Inflammatory macrophage treated with lipopolysaccharide for 1 hour (primary cell): ENCODE measurements around the gene TUT7.

ENCODE experiments used
- DNase-seq, 2 donors: peaks; one replicate each; pipeline ENCODE4 v3.0.0-alpha.2; 2020 to 2022

The TUT7 gene

DNA sequence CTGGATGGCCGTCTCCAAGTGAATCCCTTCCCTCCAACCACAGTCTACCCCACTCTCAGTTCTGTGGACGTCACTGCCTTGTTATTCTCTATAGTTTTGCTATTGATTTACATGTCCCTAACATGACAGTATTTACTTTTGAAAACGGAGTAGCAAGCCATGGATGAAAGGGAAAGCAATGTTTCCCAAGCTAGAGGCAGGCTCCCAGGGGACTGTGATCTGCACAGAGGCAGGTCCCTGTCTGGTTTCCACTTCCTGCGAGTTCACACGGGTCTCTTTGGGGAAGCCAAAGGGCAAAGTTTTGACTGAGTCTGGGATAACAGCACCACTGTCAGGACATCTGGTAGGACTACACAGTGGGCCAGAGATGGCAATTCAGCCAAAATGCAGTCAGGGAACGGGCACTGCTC, 107.5 kb downstream of the TUT7 start:
- no peak for DNase-seq

DNA sequence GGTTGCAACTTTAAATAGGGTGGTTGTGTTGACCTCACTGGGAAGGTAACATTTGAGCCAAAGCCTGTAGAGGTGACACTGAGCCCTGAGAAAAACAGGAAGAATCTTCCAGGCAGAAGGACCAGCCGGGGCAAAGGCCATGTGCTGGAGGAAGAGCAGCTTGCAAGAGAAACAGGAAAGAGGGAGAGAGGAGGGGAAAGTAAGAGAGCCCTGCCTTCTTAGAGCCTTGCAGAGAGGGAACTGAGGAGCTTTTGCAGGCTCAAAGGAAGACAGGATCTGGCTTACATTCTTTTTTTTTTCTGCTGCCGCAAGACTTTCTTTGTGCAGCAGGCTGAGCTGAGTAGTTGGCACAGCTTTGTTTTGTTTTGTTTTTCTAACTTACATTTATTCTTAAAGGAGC, 112.1 kb downstream of the TUT7 start:
- no peak for DNase-seq

DNA sequence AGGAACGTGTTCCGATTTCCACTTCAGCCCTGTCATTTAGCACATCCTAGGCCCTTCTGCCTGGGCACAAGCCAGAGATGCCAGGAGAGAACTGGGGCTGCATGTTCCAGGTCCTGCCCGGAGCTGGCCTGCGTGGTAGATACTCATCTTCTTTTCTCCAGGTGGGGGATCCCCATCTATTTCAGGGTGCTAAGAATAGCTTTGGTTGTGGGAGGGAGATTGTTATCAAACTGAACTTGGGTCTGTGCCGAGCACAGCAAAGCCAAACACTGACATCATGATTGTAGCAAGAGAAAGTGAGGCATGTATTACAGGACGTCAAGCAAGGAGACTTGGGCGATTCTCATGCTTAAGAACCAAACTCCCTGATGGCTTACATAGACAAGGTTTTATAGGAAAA, 113.0 kb downstream of the TUT7 start:
- no peak for DNase-seq

DNA sequence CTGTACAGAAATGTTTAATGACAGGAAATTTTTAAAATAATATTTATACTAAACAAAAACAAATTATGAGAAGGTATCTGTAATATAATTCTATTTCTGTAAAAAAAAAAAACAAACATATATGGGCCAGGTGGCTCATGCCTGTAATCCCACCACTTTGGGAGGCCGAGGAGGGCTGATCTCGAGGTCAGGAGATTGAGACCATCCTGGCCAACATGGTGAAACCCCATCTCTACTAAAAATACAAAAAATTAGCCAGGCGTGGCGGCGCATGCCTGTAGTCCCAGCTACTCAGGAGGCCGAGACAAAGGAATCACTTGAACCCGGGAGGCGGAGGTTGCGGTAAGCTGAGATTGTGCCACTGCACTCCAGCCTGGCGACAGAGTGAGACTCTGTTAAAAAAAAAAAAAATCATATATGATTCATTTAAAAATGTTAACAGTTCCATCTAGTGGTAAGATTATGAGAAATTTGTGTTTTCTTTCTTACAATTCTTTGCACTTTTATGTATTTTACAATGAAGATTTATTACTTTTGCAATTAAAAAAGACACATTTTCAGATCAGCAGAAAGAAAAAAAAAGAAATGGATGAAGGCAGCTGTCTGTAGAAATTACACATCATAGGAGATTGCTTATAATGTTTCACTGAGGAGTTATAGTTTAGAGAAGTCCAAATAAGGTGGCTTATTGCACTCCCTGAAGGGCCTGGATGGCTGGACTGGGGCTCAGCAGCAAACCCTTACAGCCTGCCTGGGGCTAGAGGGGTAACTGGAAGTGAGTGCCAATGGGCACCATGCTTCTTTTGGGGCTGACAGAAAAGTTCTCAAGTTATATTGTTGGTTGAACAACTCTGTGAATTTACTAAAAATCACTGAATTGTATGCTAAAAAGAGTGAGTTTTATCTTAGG, 115.1 kb downstream of the TUT7 start:
- DNase-seq, result no peak
